GM21717 (cell line): ENCODE results near the gene TNP1.

Source experiments
- ATAC-seq: cut with Tn5 transposase; IDR thresholded peaks from one replicate; pipeline ENCODE4 v1.9.1; 2021; ENCODE audit warnings: mild to moderate bottlenecking, moderate library complexity; ENCODE audit not compliant: unreplicated experiment

The TNP1 gene

GRCh38 chr2:216859944-216860343 is at the start of gene TNP1:
TSS of gene TNP1 (minus strand) at chr2:216860064. CDS start at chr2:216860034, 30 bp downstream.
- no peak for ATAC-seq

- no peak for ATAC-seq
Observed at GRCh38 chr2:216908300-216908699, 48.4 kb upstream of the TNP1 start.

- no peak for ATAC-seq
Observed at GRCh38 chr2:216905649-216906329, 45.9 kb upstream of the TNP1 start.

- ATAC-seq: no peak
Observed at GRCh38 chr2:216904974-216905373, 45.1 kb upstream of the TNP1 start.

- ATAC-seq: no peak
Observed at GRCh38 chr2:216904554-216904953, 44.7 kb upstream of the TNP1 start.

GRCh38 chr2:216903470-216903869 is 43.6 kb upstream of the TNP1 start:
- no peak for ATAC-seq

- ATAC-seq: no peak
Observed at GRCh38 chr2:216901273-216901672, 41.4 kb upstream of the TNP1 start.

GRCh38 chr2:216900406-216900805 is 40.5 kb upstream of the TNP1 start:
- no peak for ATAC-seq

- ATAC-seq: no peak
Observed at GRCh38 chr2:216897561-216898203, 37.8 kb upstream of the TNP1 start.

GRCh38 chr2:216890138-216890537 is 30.3 kb upstream of the TNP1 start:
- no peak for ATAC-seq

- ATAC-seq: no peak
Observed at GRCh38 chr2:216888887-216889622, 29.2 kb upstream of the TNP1 start.

- no peak for ATAC-seq
Observed at GRCh38 chr2:216888081-216888480, 28.2 kb upstream of the TNP1 start.

GRCh38 chr2:216887138-216887537 is 27.3 kb upstream of the TNP1 start:
- no peak for ATAC-seq

- no peak for ATAC-seq
Observed at GRCh38 chr2:216885117-216885553, 25.3 kb upstream of the TNP1 start.

GRCh38 chr2:216884347-216884746 is 24.5 kb upstream of the TNP1 start:
- ATAC-seq: no peak

- no peak for ATAC-seq
Observed at GRCh38 chr2:216882876-216883275, 23.0 kb upstream of the TNP1 start.

- no peak for ATAC-seq
Observed at GRCh38 chr2:216881411-216881810, 21.5 kb upstream of the TNP1 start.

- no peak for ATAC-seq
Observed at GRCh38 chr2:216880509-216881184, 20.8 kb upstream of the TNP1 start.

GRCh38 chr2:216879727-216880508 is 20.1 kb upstream of the TNP1 start:
- ATAC-seq: no peak

GRCh38 chr2:216878072-216878471 is 18.2 kb upstream of the TNP1 start:
- no peak for ATAC-seq

GRCh38 chr2:216877085-216877484 is 17.2 kb upstream of the TNP1 start:
- ATAC-seq: no peak
